Endometrial microvascular endothelial cells (primary cell): Measurements from ENCODE around the gene NBPF3. TPM values are rescaled to one million over a fixed set of nuclear protein-coding genes. Genes with fewer than 3 reads are reported as not detected.
"Not testable (repeated sequence)": the region's sequence is repeated elsewhere in the genome, so short reads cannot be mapped to it uniquely, and the experiment has no call there.

Source experiments
- in situ Hi-C: cut with HindIII; loops from 2 replicates; pipeline ENCODE4 v1.10.0; 2017; ENCODE audit warnings: low sequenced_read_pairs, low pct_unique_long_range_greater_than_20kb; ENCODE audit errors: inconsistent ontology term
- total RNA-seq: library from RNA; depleted of rRNA; stranded (reverse); fragments of >200 nt; gene quantifications from one replicate; pipeline ENCODE4 v1.2.3, GENCODE V29; 2015; ENCODE audit errors: inconsistent ontology term

The NBPF3 gene
- 21.3 TPM for total RNA-seq

GRCh38 chr1:21439721-21440629 is at the start of gene NBPF3:
Gene NBPF3 (plus strand): TSS chr1:21440137. CDS start chr1:21445087, 4,950 bp downstream.
- in situ Hi-C loops, result no loop called here

- in situ Hi-C loops, result no loop called here
Observed at GRCh38 chr1:21391497-21391896, 48.4 kb upstream of the NBPF3 start.

GRCh38 chr1:21392587-21393263 is 47.2 kb upstream of the NBPF3 start:
- in situ Hi-C loops, result no loop called here

DNA sequence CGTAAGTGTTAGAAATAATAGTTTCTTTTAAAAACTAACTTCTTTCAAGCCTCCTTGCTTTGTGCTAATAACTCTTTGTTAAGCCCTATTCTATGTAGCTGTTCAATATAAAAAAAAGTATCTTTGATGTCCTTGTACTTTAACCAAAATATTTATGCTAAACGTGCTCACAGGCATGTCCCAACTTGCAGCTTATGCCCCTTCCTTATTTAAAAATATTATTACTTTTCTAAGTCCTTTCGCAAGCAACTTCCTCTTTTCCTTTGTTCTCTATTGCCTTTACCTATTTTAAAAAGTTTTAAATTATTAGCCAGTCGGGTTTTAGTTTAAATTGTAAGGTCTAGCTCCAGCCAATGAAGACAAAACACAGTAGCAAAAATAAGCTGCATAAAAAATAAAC is 43.4 kb upstream of the NBPF3 start:
- in situ Hi-C loops, result no loop called here

GRCh38 chr1:21397813-21398188 is 42.1 kb upstream of the NBPF3 start:
- in situ Hi-C loops, result no loop called here

DNA sequence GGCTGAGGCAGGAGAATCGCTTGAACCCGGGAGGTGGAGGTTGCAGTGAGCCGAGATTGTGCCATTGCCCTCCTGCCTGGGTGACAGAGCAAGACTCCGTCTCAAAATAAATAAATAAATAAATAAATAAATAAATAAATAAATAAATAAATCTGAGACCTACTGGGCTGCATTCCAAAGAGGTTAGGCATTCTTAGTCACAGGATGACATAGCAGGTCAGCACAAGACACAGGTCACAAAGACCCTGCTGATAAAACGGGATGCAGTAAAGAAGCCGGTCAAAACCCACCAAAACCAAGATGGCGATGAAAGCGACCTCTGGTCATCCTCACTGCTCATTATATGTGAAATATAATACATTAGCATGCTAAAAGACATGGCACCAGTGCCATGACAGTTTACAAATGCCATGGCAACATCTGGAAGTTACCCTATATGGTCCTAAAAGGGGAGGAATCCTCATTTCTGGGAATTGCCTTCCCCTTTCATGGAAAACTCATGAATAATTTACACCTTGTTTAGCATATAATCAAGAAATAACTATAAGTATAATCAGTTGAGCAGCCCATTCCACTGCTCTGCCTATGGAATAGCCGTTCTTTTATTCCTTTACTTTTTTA is 38.1 kb upstream of the NBPF3 start:
- in situ Hi-C loops, result not testable (repeated sequence)

GRCh38 chr1:21406659-21407058 is 33.3 kb upstream of the NBPF3 start:
- in situ Hi-C loops, result no loop called here

DNA sequence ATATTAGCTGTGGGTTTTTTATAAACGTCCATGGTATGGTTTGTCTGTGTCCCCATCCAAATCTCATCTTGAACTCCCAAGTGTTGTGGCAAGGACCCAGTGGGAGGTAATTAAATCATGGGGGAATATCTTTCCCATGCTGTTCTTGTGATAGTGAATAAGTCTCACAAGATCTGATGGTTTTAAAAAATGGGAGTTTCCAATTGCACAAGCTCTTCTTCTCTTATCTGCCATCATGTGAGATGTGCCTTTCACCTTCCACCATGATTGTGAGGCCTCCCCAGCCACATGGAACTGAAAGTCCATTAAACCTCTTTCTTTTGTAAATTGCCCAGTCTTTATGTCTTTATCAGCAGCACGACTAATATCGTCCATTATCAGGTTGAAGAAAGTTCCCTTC is 30.0 kb upstream of the NBPF3 start:
- in situ Hi-C loops, result not testable (repeated sequence)

DNA sequence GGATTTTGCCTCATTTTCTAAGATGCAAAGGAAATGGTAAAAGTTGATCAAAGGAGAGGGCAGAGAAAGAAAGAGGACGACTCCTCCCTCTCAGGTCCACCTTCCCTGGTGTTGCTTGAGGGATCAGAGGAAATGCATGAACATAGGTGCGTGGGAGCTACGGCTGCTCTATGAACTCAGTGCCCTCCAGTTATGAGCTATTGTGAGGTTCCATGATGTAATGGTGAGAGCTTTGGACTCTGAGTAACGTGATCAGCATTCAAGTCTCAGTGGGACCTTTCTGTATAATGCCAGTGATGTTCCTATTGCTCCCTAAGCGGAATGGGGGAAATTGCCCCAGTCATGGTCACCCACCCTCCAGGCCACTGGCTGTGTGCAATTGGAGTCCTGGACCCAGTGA is 25.9 kb upstream of the NBPF3 start:
- in situ Hi-C loops, result no loop called here

DNA sequence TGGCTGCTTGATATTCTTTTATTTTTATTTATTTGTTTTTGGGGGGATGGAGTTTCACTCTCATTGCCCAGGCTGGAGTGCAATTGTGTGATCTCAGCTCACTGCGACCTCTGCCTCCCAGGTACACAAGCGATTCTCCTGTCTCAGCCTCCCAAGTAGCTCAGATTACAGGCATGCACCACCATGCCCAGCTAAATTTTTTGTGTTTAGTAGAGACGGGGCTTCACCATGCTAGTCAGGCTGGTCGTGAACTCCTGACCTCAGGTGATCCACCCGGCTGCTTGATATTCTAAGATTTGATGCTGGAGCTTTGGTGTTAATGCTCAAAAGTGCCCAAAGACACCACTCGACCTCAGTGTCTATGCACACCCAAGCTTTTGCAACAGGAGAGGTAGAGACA is 19.6 kb upstream of the NBPF3 start:
- in situ Hi-C loops, result not testable (repeated sequence)

GRCh38 chr1:21421307-21421706 is 18.6 kb upstream of the NBPF3 start:
- in situ Hi-C loops, result not testable (repeated sequence)

GRCh38 chr1:21427798-21428480 is 12.0 kb upstream of the NBPF3 start:
- in situ Hi-C loops, result not testable (repeated sequence)

GRCh38 chr1:21428481-21429073 is 11.4 kb upstream of the NBPF3 start:
- in situ Hi-C loops, result not testable (repeated sequence)

DNA sequence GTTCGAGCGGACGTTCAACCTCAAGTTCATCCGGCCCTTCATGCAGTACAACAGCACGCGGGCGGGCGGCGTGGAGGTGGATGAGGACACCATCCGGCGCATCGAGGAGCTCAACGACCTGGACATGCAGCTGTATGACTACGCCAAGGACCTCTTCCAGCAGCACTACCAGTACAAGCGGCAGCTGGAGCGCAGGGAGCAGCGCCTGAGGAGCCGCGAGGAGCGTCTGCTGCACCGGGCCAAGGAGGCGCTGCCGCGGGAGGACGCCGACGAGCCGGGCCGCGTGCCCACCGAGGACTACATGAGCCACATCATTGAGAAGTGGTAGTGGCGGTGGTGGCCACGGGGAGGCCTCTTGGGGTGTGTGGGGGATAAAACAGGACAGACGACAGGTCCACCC is 10.7 kb upstream of the NBPF3 start:
- in situ Hi-C loops, result not testable (repeated sequence)

DNA sequence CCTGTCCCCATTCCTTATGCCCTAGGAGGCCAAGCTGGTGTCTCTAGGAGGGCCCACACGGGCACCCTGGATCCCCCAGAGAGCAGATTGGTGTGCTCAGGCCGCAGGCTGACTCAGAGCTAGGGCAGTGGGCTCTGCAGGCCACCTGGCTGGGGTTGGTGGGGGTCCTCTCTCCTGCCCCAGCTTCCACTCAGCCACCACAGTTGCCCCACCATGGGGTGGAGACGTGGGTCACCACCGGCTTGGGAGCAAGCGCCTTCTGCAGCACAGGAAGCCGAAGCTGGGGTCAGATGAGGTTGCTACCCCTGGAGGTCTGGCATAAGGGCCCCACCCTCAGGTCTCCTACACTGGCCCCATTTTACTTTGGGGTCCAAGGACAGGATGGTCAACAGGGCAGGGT is 9.1 kb upstream of the NBPF3 start:
- in situ Hi-C loops, result not testable (repeated sequence)

- in situ Hi-C loops, result no loop called here
Observed at GRCh38 chr1:21434394-21434793, 5.5 kb upstream of the NBPF3 start.

DNA sequence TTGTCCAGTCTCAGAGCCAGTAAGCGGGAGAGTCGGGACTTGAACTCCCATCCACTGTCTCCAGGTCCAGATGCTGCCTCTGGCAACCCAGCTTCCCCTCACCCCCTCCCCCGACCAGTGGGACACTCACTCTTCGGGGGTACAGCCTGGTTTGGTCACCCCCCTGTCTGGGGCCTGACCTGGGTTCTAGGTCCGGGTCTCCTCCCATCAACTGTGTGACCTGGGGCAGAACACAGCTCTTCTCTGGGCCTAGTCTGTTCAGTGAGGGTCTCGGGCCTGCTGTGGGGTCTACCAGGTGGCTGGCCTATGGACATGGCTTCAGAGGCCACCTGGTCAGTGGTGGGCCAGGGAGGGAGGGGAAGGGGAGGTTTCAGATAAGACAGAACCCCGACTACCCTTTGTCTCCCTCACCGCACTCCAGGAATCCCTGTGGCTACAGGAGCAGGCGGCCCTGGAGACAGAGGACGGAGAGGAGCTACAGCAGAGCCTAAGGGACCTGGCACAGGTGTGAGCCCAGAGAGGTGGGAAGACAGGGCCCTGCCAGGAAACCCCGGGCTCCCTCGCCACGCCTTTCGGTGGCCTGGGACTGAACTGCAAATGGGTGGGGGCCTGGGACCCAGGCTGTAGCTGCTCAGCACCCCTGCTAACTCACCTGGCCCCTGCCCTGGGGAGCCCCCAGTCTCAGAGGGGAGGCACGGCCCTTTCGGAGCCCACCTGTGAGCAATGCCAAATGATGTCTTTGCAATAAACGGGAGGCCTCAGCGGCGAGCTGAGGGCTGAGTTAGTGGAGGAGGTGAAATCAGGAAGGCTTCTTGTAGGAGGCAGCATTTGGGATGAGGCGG is 4.1 kb upstream of the NBPF3 start:
- in situ Hi-C loops, result no loop called here
